GM12878 (cell line): ENCODE results near the gene ZNF491. TPM values are rescaled to one million over a fixed set of nuclear protein-coding genes. Genes with fewer than 3 reads are reported as not detected.
A peak's percentile ranks its signal among the peaks of the same experiment; 100 is the strongest.

Experiments
- ELK1 ChIP-seq: IDR thresholded peaks from 2 replicates; pipeline ENCODE4 v1.6.1; 2012; ENCODE audit warnings: low read depth, low read length, improper control_type of control experiment
- EP300 ChIP-seq, 2 experiments: fragments of 150-350 bp in 1 of 2; IDR thresholded peaks; 2 replicates each; pipeline ENCODE4 v1.6.1; 2011 to 2012; ENCODE audit warnings: low read depth in 2 of 2, low read length in 2 of 2, borderline replicate concordance in 1 of 2, improper control_type of control experiment in 1 of 2, inconsistent platforms in 1 of 2; ENCODE audit not compliant: control insufficient read depth in 1 of 2
- ESRRA ChIP-seq: IDR thresholded peaks from 2 replicates; pipeline ENCODE4 v1.6.1; 2012; ENCODE audit warnings: mild to moderate bottlenecking, low read length, improper control_type of control experiment
- ETV6 ChIP-seq, 2 experiments: fragments of 450-650 bp in 1 of 2; IDR thresholded peaks in 1 of 2; conservative IDR thresholded peaks in 1 of 2; 2 replicates each; pipeline ENCODE4 v1.6.1; 2014; ENCODE audit warnings: antibody characterized with exemption in 1 of 2, borderline replicate concordance in 1 of 2, low read depth in 1 of 2, mild to moderate bottlenecking in 1 of 2, moderate library complexity in 1 of 2
- HDGF ChIP-seq: fragments of 450-650 bp; IDR thresholded peaks from 2 replicates; pipeline ENCODE4 v1.6.1; 2016; ENCODE audit warnings: antibody characterized with exemption
- MAX ChIP-seq: IDR thresholded peaks from 2 replicates; pipeline ENCODE4 v1.6.1; 2012; ENCODE audit warnings: low read depth, low read length, improper control_type of control experiment
- NFYB ChIP-seq: IDR thresholded peaks from 2 replicates; pipeline ENCODE4 v1.6.1; 2011; ENCODE audit warnings: low read depth, mild to moderate bottlenecking, low read length, improper control_type of control experiment, moderate library complexity; ENCODE audit not compliant: insufficient read depth
- NR2C1 ChIP-seq: fragments of 450-650 bp; IDR thresholded peaks from 2 replicates; pipeline ENCODE4 v1.6.1; 2017; ENCODE audit warnings: antibody characterized with exemption, mild to moderate bottlenecking, moderate library complexity
- PAX5 ChIP-seq: IDR thresholded peaks from 2 replicates; pipeline ENCODE4 v1.6.1; 2011; ENCODE audit warnings: low read depth, low read length, borderline replicate concordance
- POLR2AphosphoS5 ChIP-seq: IDR thresholded peaks from 2 replicates; pipeline ENCODE4 v1.6.1; 2011; ENCODE audit warnings: mild to moderate bottlenecking, low read length, inconsistent platforms
- PRDM15 ChIP-seq: fragments of 450-650 bp; formaldehyde crosslinking; IDR thresholded peaks from 2 replicates; pipeline ENCODE4 v1.4.0; 2020; ENCODE audit warnings: mild to moderate bottlenecking, moderate library complexity
- RBBP5 ChIP-seq: fragments of 200-600 bp; sonication (generic); conservative IDR thresholded peaks from 2 replicates; pipeline ENCODE4 v1.6.1; 2016
- RELA ChIP-seq: fragments of 450-650 bp; IDR thresholded peaks from 2 replicates; pipeline ENCODE4 v1.8.0; 2014; ENCODE audit warnings: borderline replicate concordance; ENCODE audit not compliant: partially characterized antibody
- RFX5 ChIP-seq: IDR thresholded peaks from 2 replicates; pipeline ENCODE4 v1.6.1; 2011; ENCODE audit warnings: low read depth, low read length, improper control_type of control experiment
- SPI1 ChIP-seq: IDR thresholded peaks from 2 replicates; pipeline ENCODE4 v1.6.1; 2011; ENCODE audit warnings: low read depth, mild to moderate bottlenecking, low read length, moderate library complexity, borderline replicate concordance; ENCODE audit not compliant: insufficient read depth
- SREBF2 ChIP-seq: IDR thresholded peaks from 2 replicates; pipeline ENCODE4 v1.6.1; 2012; ENCODE audit warnings: mild to moderate bottlenecking, low read length
- SRF ChIP-seq, 2 experiments: IDR thresholded peaks; 2 replicates each; pipeline ENCODE4 v1.6.1; 2011; ENCODE audit warnings: low read depth in 2 of 2, low read length in 2 of 2, mild to moderate bottlenecking in 1 of 2, moderate library complexity in 1 of 2
- SUZ12 ChIP-seq: fragments of 200-600 bp; sonication (generic); IDR thresholded peaks from one replicate; pipeline ENCODE4 v1.6.1; 2018; ENCODE audit warnings: antibody characterized with exemption, mild to moderate bottlenecking; ENCODE audit not compliant: unreplicated experiment
- TBL1XR1 ChIP-seq: IDR thresholded peaks from 2 replicates; pipeline ENCODE4 v1.6.1; 2012; ENCODE audit warnings: low read depth, low read length, improper control_type of control experiment
- USF2 ChIP-seq: IDR thresholded peaks from 2 replicates; pipeline ENCODE4 v1.6.1; 2011; ENCODE audit warnings: low read depth, low read length, improper control_type of control experiment, borderline replicate concordance
- ZBED1 ChIP-seq: IDR thresholded peaks from 2 replicates; pipeline ENCODE4 v1.6.1; 2016; ENCODE audit warnings: borderline replicate concordance
- ZNF622 ChIP-seq: fragments of 450-650 bp; IDR thresholded peaks from 2 replicates; pipeline ENCODE4 v1.6.1; 2017; ENCODE audit warnings: mild to moderate bottlenecking, inconsistent platforms
- ZZZ3 ChIP-seq: IDR thresholded peaks from 2 replicates; pipeline ENCODE4 v1.6.1; 2011; ENCODE audit warnings: low read depth; ENCODE audit not compliant: control insufficient read depth, insufficient read length
- polyA plus RNA-seq, 11 experiments: library from polyadenylated mRNA; depleted of rRNA in 4 of 11; unstranded in 6 of 11; stranded (reverse) in 5 of 11; fragments of >200 nt; fragmentation: Nextera tagmentation in 4 of 11; fragmentation: Illumina TruSeq in 1 of 11; extraction: Ambion mirVana in 4 of 11; extraction: Trizol in 1 of 11; gene quantifications; 1 replicate in 1 of 11; 2 replicates in 10 of 11; pipeline versions ENCODE4 v1.2.1 to v1.2.3, GENCODE V29; 2011 to 2016; ENCODE audit warnings: inconsistent platforms in 2 of 11, missing spikeins in 2 of 11, low read depth in 1 of 11
- total RNA-seq, 4 experiments: library from RNA; depleted of rRNA in 3 of 4; stranded (reverse); fragments of >200 nt in 3 of 4; fragmentation: Illumina TruSeq in 1 of 4; extraction: Trizol in 1 of 4; gene quantifications; 2 replicates each; pipeline versions ENCODE4 v1.2.1 to v1.2.3, GENCODE V29; 2013 to 2021

Gene ZNF491
- total and polyA plus RNA-seq, 10 of the 15 experiments (the other 5 are each of a cell fraction or from before 2014, with no cell fraction given): 0.18 to 1.4 (median 0.37) TPM

- TF ChIP-seq ZNF622 (no peak), ZZZ3 (no peak), RBBP5 (no peak), PRDM15 (CRISPR knock-in tag) (no peak), RFX5 (no peak), TBL1XR1 (no peak), MAX (no peak; the same call in 1 of the 2 replicates), EP300 (IDR thresholded peaks at IDR 0.05; ENCODE audit: borderline replicate concordance in 1 of 2, control insufficient read depth in 1 of 2, low read depth in 2 of 2, low read length in 2 of 2) (no peak), SREBF2 (no peak), HDGF (no peak), USF2 (no peak), PAX5 (no peak), RELA (no peak), SPI1 (no peak), ELK1 (no peak), POLR2AphosphoS5 (no peak), ETV6 (conservative IDR thresholded peaks at IDR 0.05 in 1 of 2, IDR thresholded peaks at IDR 0.05 in 1 of 2; ENCODE audit: borderline replicate concordance in 1 of 2, low read depth in 1 of 2) (no peak), ESRRA (no peak), SRF (IDR thresholded peaks at IDR 0.05; ENCODE audit: low read depth in 2 of 2, low read length in 2 of 2) (no peak), ZBED1 (no peak), NFYB (peak; percentile 87), SUZ12 (no peak), NR2C1 (no peak)
Observed at GRCh38 chr19:11848594-11849469, 50.5 kb downstream of the ZNF491 start, which contains the start of gene ZNF439 (continued).
